Hepatocyte (in vitro differentiated cells): Measurements from ENCODE around the gene UGGT2.
"Not testable (repeated sequence)": the region's sequence is repeated elsewhere in the genome, so short reads cannot be mapped to it uniquely, and the experiment has no call there.

Experiments used
- CTCF ChIP-seq: fragments of 200-600 bp; sonication (generic); IDR thresholded peaks from 2 replicates; pipeline ENCODE4 v1.5.1; 2016; ENCODE audit warnings: antibody characterized with exemption, mild to moderate bottlenecking; ENCODE audit not compliant: poor library complexity
- EZH2phosphoT487 ChIP-seq: fragments of 200-600 bp; sonication (generic); IDR thresholded peaks from one replicate; pipeline ENCODE4 v1.6.1; 2018; ENCODE audit warnings: antibody characterized with exemption, mild to moderate bottlenecking, low read depth, moderate library complexity; ENCODE audit not compliant: unreplicated experiment, severe bottlenecking

GRCh38 chr13:95781940-95782339, 271.3 kb downstream of the UGGT2 start:
- not testable (repeated sequence) for TF ChIP-seq CTCF, EZH2phosphoT487
